GM19328 (cell line): ENCODE results near the gene SORCS2.

Source experiments
- ATAC-seq: cut with Tn5 transposase; IDR thresholded peaks from one replicate; pipeline ENCODE4 v1.9.1; 2021; ENCODE audit warnings: mild to moderate bottlenecking, moderate library complexity; ENCODE audit not compliant: unreplicated experiment

SORCS2 gene

DNA sequence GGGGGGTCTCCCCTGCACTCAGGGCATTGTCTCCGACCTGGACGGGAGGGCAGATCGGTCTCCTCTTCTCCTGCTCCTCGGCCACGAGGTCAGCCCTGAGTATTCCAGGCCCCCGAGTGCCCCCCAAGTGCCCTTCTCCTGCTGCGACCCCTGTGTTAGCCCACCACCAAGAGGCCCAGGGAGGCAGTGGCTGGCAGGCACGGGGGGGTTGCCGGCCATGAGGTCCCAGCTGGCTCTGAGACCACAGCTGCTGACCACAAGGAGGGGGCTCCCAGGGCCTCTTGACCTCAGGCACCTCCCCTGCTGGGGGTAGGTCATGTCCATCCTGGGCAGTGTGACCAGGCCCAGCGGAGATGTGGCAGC is 428.5 kb downstream of the SORCS2 start:
- no peak for ATAC-seq

DNA sequence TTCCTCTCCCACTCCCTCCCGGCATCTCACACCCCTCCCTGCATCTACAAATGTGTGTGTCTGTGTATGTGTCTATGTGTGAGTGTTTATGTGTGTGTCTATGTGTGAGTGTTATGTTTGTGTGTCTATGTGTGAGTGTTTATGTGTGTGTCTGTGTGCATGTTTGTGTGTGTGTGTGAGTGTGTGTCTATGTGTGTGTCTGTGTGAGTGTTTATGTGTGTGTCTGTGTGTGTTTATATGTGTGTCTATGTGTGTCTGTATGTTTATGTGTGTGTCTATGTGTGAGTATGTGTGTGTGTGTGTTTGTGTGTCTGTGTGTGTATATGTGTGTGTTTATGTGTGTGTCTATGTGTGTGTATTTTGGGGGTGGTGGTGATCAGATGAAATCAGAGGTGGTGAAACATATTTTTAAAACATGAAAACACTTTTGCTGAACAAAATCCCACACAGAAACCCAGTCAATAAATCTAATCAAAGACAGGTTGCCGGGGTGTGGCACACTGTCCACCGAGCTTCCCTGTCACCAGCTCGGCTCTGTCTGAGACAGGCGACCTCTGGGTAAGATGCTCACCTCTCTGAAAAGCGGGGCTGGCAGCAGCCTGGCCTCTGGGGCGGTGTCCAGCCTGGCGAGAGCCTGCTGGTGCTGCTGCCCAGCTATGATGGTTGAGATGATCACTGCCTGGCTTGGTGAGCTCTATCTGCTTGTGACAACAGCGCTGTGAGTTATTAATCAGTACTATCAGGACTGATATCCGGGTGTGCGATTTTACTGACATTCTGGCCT is 429.1 kb downstream of the SORCS2 start:
- ATAC-seq = no peak

DNA sequence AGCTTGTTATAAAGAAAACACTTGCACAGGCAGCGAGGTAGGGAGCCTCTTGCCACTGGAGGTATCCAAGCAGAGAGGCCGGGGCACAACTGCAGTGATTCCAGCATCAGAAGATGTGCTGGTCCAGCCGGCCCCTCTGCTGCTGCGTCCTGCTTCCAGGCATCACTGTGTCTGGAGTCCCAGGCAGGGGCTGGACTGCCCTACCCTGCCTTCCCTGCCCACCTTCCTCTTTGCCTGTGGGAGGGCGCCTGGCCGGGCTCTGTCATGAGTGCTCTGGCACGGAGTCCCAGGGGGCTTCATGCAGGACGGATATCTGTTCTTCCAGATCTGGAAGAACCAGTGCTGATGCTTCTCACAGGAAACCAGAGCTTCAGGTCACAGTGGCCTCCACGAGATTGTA is 430.0 kb downstream of the SORCS2 start:
- no peak for ATAC-seq

DNA sequence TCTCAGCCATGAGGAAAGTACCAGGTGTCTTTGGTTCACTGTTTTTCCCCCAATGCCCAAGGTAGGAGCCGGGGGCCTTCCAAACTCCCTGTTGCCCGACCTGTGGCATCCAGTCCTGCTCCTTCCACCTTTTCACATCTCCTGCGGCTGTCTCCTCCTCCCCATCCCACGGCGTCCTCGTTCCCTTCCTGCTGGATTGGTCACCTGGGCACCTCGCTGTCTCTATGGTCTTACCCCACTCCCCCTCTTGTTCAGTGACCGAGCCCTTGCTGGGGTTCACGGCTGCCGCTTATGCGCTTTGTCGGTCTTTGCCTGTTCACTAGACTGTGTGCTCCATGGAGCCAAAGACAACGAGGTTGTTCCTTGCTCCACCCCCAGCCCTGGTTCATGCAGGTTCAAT is 431.1 kb downstream of the SORCS2 start:
- ATAC-seq = no peak

DNA sequence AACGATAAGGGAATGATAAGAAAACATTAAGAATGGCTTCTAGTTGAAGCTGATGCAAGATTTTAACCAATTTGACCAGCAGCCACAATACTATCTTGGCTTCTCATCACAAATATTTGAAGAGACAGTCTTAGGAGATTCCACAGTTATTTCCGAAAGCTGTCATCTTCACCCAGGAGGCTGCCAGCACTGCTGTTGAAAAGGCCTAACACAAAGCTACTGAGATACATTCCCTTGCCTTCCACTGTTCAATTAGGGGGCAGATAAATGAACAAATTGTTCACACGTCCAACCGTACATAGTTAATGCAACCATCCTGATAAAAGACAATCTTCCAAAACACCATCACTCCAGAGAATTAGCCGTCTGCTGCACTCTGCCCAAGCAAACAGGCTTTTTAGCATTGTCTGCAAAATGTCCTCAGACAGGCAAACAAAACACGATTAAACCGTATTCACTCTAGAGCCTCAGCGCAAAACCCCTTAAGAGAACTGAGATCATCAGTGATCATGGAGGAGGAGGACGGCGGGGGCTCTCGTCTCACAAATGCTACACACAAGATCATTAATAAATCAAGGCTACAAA is 432.1 kb downstream of the SORCS2 start:
- no peak for ATAC-seq

DNA sequence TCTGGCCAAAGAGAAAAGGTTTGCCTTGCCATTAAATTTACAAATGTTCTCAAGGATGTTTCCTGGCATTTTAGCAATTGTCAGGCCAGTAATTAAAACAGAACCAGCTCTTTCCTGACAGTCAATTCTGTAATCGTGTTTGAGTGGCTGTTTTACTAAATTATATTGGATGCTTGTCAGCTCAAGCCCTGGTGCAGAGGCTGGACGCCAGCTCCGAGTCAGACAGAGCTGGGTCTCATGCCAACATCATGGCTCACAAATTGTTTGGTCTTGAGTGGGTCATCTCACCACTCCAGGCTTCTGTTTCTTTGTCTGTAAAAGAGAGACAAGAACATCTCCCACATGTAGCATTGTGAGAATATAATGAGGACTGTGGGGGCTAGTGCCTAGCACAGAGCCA is 432.7 kb downstream of the SORCS2 start:
- ATAC-seq = no peak

DNA sequence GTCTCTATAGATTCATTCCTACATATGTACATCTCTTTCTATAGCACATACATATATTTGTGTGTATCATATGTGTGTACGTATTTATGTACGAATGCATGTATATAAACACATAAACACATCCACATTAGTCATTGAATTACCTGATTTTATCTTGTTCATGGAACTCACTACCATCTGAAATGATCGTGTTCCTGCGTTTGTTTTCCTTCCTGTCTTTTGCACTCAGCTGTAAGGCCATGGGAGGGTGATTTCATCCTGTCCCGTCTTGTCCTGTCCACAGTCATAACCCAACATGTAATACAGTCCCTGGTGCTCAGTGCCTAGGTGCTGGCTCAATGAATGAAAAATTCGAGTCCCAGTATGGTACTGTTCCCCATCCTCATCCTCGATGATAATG is 434.2 kb downstream of the SORCS2 start:
- no peak for ATAC-seq

DNA sequence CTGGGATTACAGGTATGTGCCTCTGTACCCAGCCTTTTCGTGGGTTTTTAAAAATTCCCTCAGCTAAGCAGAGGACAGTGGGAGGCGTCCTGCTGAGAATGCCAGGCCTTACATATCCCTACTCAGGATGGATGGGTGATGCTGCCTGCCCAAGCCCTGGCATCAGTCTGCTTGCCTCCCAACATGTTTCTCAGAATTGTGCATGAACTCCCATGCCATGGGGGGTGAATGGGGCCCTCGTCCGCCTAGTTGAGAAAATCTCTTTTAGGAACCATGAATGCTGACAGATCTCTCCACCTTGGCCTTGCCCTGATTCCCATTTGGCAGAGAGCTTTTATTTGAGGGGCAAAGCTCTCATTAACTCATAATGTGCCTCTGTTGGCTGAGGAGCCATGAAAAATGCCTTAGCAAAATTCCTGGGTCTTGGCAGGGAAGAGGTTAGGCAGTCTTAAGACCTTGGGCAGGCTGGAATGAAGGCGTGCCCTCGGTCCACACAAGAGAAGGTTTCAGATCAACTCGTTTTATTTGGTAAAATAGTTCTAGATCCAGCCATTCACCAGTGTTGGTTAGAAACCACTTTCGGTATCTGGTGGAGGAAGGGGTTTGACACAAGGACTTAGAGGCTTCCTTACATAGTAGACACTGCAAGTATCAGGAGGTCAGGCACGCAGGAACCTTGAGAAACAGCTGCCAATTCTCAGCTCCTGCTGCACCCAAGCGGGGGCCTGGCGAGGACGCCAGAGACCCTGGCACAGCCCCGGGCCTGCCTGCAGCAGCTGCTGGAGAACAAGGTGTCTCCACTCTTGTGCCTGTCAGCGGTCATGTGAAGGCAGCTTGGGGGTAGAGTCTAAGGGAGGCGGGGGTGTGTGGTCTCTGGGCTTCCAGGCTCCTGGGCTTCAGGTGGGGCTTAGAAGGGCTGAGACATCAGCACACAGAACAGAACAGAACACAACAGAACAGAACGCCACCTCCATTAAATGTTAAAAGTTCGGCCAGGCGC is 435.2 kb downstream of the SORCS2 start:
- no peak for ATAC-seq

DNA sequence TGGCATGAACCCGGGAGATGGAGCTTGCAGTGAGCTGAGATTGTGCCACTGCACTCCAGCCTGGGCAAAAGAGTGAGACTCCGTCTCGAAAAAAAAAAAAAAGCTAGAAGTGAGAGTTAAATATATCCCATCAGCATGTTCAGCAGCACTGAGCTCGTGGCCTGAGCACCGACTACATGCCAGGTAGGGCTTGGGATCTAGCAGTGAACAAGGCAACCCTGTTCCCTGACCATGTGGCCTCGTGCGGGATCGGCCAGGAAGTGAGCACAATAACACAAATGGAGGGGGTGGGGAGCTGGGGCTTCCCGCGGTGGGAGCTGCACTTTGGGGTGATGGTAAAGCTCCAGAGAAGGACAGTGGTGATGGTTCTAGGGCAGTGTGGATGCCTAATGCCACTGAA is 436.1 kb downstream of the SORCS2 start:
- no peak for ATAC-seq

DNA sequence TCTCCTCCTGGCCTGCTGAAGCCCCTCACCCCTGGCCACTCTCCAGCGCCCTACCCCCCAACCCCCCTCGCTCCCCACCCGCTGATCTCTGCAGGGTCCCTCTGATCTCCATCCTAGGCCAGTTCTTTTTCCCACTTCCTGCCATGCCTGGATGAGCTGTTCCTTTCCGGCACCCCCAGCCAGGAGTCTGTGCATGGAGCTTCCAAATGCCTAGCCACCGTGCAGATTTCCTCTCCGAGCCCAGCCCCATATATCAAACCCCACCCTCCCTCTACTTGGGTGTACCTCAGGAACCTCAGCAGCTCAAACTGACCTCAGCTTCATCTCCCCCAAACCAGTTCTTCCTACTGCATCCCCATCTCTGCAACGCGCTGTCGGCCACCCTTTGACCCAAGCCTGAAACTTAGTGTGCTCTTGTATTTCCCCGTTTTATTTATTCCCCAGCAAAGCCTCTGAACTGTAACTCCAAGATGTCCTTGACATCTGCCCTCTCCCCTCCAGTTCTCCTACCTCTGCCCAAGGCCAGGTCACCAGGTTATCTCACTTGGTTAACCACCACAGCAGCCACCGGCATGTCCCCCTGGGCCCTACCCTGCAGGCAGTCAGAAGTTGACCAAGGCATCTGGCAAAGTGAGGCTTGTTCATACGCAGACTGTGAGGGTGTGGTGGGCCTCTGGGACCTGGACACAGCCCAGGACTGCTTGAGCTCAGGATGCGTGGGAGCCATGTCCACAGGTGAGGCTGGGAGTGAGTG is 437.3 kb downstream of the SORCS2 start:
- no peak for ATAC-seq

DNA sequence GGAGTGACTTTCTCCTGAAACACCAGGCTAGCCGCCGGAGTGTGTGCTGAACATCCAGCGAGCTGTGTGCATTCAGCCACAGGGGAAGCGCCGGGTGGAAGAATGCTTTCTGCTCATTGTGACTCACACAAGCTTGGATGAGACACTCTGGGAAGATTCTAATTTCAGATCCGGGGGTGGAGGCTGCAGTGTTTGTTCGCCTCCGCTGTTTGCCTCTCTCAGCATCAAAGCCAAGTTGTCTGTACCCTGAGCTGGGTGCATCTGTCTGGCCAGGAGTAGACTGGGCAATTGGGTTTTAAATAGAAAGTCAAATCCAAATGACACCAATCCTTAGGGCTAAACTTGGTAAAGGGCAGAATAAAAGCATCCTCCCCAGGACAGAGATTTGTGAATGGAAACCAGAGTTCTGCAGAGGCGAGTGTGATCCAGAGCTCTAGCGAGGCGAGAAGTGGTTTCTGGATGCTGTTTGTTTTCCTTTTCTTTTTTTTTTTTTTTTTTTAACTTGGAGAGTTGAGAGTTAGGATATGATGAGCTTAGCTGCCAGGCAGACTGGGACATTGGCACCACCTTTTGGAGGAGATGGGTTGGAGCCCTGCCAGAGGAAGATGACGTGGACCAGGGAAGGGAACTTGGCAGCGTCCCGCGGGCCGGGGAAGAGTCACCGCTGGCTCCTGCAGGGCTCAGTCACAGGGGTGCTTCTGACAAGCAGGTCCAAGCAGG is 438.4 kb downstream of the SORCS2 start:
- no peak for ATAC-seq

DNA sequence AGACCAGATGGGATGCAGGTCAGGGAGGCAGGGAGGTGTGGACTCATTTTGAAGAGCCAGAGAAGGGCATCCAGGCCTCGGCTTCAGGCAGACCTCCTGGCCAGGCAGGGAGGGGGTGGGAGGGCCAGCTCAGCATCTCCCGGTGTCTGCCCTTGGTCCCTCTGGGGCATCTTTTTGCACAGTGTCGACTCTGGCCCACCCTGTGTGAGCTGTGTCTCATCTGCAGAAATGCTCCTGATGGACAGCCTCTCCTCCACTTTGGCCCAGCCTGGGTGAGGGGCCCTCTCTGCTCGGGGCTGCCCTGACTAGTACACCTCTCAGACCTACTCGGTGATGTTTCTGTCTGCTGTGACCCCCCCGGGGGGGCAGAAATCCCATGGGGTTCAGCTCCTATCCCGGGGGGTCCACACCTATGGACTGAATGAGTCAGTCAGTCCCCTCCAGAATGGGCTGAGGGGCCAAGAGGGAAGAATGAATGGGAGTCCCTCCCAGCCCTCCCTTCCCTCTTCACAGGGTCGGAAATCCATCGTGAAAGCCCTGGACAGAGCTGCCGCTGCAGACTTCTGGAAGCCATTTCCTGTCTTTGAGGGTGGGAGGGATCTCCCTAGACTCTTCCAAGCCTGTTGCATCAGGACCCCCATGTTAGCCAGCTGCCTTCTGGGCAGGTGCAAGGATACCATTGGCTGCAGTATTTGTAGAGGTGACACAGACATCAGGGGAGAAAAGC is 439.1 kb downstream of the SORCS2 start:
- ATAC-seq = no peak

DNA sequence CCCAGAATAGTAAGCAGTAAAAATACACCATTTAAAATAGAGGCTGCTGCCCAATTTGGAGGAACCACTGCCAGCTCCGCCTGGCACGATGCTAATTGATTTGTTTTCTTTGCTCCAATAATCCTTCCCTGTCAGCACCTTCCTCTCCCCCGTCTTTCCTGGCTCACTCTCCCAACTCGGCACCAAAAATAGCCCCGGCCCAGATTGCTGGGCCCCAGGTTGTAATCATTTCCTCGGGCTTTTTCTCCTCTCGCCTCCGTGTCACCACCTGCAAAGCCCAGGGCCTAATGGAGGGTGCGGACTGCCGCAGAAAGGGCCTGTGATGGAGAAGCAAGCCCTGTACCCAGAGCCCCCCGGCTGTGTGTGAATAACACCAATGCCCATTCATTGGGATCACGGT is 440.0 kb downstream of the SORCS2 start:
- no peak for ATAC-seq

DNA sequence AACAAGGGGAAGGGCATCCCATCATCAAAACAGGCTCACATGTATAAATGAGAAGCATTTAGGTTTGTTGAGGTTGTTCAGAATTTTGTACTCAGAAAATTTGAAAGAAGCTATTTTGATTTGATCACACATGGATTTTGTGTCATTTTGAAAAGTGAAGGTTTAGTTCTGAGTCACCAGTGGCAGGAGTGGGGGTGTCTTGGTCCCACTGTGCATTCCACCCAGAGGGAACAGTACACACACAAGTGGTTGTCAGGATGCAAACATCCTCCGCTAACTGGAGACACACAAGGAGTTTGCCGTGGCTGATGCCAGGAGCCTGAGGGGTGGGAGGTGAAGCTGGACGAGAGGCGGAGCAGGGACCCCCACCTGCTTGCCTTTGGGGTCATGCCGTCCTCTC is 440.6 kb downstream of the SORCS2 start:
- ATAC-seq = no peak

DNA sequence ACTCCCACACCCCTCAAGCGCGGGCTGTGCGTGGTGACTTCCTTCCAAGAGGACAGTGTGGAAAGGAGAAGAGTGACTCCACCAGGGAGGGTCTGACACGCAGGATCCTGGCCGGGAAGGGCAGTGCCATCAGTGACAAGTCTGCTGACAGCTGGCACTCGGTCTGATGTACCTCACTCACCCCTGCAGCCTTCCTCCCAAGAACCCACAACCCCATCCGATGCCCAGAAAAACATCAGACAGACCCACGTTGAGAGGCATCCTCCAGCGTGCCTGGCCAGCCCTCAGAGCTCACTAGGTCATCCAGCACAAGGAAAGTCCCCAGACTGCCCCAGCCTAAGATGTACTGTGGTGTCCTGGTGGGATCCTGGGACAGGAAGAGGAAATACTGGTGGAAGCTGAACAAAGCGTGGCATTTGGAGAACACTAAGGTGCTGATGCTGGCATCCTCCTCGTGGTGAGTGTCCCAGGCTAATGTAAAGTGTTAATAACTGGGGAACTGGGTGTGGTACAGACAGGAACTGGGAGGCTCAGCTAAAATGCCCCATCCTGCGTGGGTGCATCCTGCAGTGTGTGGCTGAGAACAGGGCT is 442.4 kb downstream of the SORCS2 start:
- ATAC-seq = no peak

DNA sequence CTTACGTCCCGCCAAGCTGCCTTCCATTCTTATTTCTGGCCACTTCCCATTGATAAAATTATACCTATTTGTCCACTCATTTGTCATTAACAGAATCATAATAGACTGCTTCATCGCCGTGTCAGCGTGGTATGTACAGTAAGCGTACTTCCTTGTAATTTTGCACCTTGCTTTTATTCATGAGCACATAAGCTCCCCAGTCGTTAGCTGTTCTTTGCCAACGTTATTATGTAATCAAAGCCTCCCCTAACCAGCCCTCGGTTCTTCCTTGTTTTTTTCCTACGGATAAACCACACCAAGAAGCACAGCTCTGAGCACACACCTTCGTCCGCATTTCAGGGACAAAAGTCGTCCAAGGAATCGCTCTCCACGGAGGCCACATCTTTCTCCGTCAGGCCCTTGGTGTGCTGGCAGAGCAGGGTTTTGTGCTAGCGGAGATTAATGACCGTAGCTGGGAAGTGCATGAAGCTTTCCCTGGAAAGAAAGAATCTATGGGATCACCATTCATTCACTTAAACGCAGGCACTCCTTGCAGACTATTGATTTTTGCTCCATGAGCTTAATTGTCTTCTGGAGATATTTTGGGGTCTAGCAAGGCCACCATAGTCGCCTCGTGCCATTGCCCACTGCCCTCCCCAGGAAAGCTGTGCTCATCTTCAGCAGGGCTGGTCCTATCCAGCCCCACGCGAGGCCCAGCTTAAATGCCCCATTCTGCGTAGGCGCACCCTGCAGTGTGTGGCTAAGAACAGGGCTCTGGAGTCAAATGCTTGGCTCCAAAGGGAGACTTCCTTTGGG is 443.3 kb downstream of the SORCS2 start:
- ATAC-seq = no peak

DNA sequence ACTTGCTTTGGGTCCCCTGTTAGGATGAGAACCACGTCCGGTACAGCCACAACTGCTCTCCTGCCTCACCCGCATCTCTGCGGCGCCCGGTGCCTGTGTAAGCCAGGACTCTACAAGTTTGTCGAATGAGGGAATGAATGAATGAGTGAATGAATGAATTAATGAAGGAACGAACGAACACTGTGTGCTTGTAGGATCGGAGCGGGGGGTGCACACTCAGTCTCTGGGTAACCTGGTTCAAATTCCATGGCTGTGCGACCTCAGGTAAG is 443.8 kb downstream of the SORCS2 start:
- ATAC-seq = no peak

DNA sequence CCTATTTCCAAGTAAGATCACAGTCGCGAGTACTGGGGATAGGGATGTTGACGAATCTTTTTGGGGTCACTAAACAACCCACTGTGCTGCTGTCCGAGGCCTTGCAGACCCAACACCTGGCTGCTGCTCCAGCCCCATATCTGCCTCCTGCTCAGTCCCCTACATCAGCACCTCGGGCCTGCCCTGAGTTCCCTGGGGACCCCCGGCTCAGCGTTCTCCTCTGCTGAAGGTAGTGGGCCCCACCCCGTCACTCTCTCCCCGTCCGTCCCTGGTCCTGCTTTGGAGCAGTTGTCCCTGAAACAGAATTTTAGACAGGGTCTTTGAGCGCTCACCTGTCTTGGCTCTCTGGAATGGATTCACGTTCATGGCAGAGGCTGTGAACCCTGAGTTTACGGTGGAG is 444.8 kb downstream of the SORCS2 start:
- no peak for ATAC-seq

DNA sequence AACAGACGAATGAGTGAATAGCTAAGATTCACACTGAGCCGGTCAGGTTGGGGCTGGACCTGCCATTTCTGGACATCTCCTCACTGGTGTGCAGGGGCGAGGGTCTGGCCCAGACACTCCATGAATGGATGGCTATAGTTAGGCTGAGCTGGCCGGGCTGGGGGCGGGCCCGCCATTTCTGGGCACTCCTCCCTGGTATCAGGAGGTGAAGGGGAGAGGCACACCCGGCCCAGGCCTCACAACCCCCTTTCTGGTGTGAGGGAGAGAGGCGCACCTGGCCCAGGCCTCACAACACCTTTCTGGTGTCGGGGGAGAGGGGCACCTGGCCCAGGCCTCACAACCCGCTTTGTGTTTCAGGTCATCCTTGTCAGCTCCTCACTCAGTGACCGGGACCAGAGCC is 445.6 kb downstream of the SORCS2 start:
- ATAC-seq = no peak
